GM10266 (cell line): ENCODE results near the gene CRIP3.

ENCODE experiments used
- DNase-seq: peaks from one replicate; pipeline ENCODE4 v3.0.0; 2012; ENCODE audit errors: extremely low spot score
- TF ChIP-seq, protein P1 (sequence below): IDR thresholded peaks from 2 replicates; pipeline ENCODE4 v1.5.1; 2012; ENCODE audit warnings: mild to moderate bottlenecking, low read depth; ENCODE audit not compliant: control insufficient read depth, insufficient read depth; ENCODE audit errors: missing control alignments

Gene CRIP3

DNA sequence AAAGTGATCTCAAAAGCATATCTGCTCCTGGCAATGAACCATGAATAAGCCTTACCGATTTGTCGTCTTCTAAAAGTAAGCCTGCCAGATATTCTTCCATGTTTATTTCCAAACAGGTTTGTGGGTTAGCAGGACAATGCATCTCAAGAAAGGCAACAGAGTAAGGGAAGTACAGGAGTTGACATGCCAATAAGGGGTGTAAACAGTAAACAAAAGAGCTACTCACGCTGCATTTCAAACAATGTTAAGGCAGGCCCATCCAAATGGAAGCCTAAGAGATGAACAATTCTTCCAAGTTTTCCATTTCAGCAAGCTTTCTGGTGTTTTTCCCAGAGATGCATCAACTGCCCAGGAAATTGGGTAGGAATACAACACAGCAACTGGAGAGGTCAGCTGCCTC is 27.8 kb upstream of the CRIP3 start:
- no peak for DNase-seq
- TF ChIP-seq, protein P1, sequence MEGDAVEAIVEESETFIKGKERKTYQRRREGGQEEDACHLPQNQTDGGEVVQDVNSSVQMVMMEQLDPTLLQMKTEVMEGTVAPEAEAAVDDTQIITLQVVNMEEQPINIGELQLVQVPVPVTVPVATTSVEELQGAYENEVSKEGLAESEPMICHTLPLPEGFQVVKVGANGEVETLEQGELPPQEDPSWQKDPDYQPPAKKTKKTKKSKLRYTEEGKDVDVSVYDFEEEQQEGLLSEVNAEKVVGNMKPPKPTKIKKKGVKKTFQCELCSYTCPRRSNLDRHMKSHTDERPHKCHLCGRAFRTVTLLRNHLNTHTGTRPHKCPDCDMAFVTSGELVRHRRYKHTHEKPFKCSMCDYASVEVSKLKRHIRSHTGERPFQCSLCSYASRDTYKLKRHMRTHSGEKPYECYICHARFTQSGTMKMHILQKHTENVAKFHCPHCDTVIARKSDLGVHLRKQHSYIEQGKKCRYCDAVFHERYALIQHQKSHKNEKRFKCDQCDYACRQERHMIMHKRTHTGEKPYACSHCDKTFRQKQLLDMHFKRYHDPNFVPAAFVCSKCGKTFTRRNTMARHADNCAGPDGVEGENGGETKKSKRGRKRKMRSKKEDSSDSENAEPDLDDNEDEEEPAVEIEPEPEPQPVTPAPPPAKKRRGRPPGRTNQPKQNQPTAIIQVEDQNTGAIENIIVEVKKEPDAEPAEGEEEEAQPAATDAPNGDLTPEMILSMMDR: no peak

GRCh38 chr6:43335469-43335868 is 26.8 kb upstream of the CRIP3 start:
- TF ChIP-seq, protein P1: no peak
- no peak for DNase-seq

- TF ChIP-seq, protein P1: no peak
Observed at GRCh38 chr6:43334466-43335095, 26.0 kb upstream of the CRIP3 start.

GRCh38 chr6:43331891-43332290 is 23.3 kb upstream of the CRIP3 start:
- TF ChIP-seq, protein P1: no peak
- DNase-seq: no peak

More at GRCh38 chr6:43334466-43335095, 26.0 kb upstream of the CRIP3 start:
- DNase-seq: no peak

DNA sequence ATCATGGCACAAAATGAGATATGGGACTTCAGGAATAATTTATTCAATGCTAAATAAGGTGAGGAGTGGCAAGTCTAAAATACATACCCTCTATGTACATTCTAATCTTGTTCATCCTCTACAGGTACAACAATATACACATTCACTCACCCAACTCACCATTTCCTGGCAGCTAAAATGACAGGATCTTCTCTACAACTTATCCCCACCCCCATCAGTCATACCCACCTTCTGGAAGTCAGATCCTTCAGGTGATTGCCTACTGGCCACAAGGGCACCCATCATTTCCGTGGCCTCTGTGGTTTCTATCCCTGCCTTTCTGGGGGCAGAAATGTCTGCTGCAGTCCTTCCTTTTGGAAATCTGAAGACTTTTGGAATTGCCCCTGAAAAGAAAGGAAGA is 22.8 kb upstream of the CRIP3 start:
- DNase-seq: no peak
- TF ChIP-seq, protein P1: no peak

GRCh38 chr6:43328528-43328927 is 19.9 kb upstream of the CRIP3 start:
- TF ChIP-seq, protein P1: no peak
- no peak for DNase-seq

- TF ChIP-seq, protein P1: no peak
- no peak for DNase-seq
Observed at GRCh38 chr6:43325876-43326275, 17.2 kb upstream of the CRIP3 start.
